ENCODE measurements around the gene PIBF1. TPM values are rescaled to one million over a fixed set of nuclear protein-coding genes. Genes with fewer than 3 reads are reported as not detected.

The PIBF1 gene
- total RNA-seq, 1 donor from 2014 or later, result 44.8 TPM

DNA sequence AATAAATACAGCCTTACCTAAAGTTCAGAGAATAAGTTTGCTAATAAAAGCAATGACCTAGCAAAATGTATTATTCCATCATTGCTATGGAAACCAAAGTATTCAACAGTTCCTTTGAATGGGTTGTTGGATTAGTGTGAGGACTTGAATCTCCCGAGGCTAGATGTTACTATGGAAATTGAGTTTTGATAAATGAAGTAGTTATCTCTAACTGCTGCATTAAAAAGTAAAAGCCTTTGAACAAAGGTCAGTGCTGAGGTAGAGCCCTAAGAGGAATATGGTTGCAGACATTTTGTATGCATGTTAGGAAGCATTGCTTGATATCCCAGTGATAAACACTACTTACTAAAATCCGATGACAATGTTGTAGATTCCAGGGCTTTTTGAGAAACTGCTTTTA lies 283.1 kb downstream of the PIBF1 start:
- no peak for DNase-seq (ENCODE audit: low spot score)
- no peak overlapping the region for H3K4me3 Mint-ChIP-seq
- Histone ChIP-seq H3K4me2 (no peak overlapping the region), H3K9me3 (ENCODE audit: low read depth) (no peaks in the 10 kb centered on the region), H3F3A (ENCODE audit: low read depth) (no peaks in the 10 kb centered on the region), H2AFZ (replicated peaks) (no peak overlapping the region), H3K4me3 (no peak overlapping the region), H3K9ac (no peak overlapping the region), H3K4me1 (no peaks in the 10 kb centered on the region), H4K20me1 (ENCODE audit: low read depth) (peaks cover 6% of the 10 kb centered on the region), H3K27ac (no peak overlapping the region), H3K79me2 (ENCODE audit: low read depth) (no peaks in the 10 kb centered on the region), H3K27me3 (peaks cover 34% of the 10 kb centered on the region), H3K36me3 (no peaks in the 10 kb centered on the region)
- H3K4me1 Mint-ChIP-seq, result peaks cover 23% of the 10 kb centered on the region
- H3K9me3 Mint-ChIP-seq, result no peaks in the 10 kb centered on the region
- no peak overlapping the region for H3K27ac Mint-ChIP-seq
- H3K36me3 Mint-ChIP-seq, result no peaks in the 10 kb centered on the region
- TF ChIP-seq, protein P1, sequence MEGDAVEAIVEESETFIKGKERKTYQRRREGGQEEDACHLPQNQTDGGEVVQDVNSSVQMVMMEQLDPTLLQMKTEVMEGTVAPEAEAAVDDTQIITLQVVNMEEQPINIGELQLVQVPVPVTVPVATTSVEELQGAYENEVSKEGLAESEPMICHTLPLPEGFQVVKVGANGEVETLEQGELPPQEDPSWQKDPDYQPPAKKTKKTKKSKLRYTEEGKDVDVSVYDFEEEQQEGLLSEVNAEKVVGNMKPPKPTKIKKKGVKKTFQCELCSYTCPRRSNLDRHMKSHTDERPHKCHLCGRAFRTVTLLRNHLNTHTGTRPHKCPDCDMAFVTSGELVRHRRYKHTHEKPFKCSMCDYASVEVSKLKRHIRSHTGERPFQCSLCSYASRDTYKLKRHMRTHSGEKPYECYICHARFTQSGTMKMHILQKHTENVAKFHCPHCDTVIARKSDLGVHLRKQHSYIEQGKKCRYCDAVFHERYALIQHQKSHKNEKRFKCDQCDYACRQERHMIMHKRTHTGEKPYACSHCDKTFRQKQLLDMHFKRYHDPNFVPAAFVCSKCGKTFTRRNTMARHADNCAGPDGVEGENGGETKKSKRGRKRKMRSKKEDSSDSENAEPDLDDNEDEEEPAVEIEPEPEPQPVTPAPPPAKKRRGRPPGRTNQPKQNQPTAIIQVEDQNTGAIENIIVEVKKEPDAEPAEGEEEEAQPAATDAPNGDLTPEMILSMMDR (IDR thresholded peaks at IDR 0.05), result no peak
- TF ChIP-seq EZH2phosphoT487 (IDR thresholded peaks at IDR 0.05) (no peak), EZH2 (IDR thresholded peaks at IDR 0.05) (no peak)
- H3K27me3 Mint-ChIP-seq (ENCODE audit: insufficient read depth, low read depth), result peaks cover 16% of the 10 kb centered on the region

- no peaks in the 10 kb centered on the region for H3F3A ChIP-seq (ENCODE audit: low read depth)
- H3K9me3 ChIP-seq (ENCODE audit: low read depth), result no peaks in the 10 kb centered on the region
- Mint-ChIP-seq H3K4me3 (no peak overlapping the region), H3K36me3 (no peaks in the 10 kb centered on the region), H3K27ac (no peak overlapping the region), H3K9me3 (no peaks in the 10 kb centered on the region), H3K27me3 (ENCODE audit: insufficient read depth, low read depth) (peaks cover 8% of the 10 kb centered on the region), H3K4me1 (peaks cover 18% of the 10 kb centered on the region)
- no peak for DNase-seq (ENCODE audit: low spot score)
- no peak overlapping the region for H3K27ac ChIP-seq
- TF ChIP-seq EZH2phosphoT487 (IDR thresholded peaks at IDR 0.05) (no peak), EZH2 (IDR thresholded peaks at IDR 0.05) (no peak)
- TF ChIP-seq, protein P1 (IDR thresholded peaks at IDR 0.05), result no peak
- peaks cover 2% of the 10 kb centered on the region for H4K20me1 ChIP-seq (ENCODE audit: low read depth)
- H3K4me3 ChIP-seq, result no peak overlapping the region
- H3K79me2 ChIP-seq (ENCODE audit: low read depth), result no peaks in the 10 kb centered on the region
- H3K27me3 ChIP-seq, result peaks cover 26% of the 10 kb centered on the region
- H3K4me1 ChIP-seq, result no peaks in the 10 kb centered on the region
- H2AFZ ChIP-seq (replicated peaks), result no peak overlapping the region
- H3K4me2 ChIP-seq, result no peak overlapping the region
- H3K9ac ChIP-seq, result no peak overlapping the region
- H3K36me3 ChIP-seq, result no peaks in the 10 kb centered on the region
Measured at GRCh38 chr13:73065665-73066340, 283.9 kb downstream of the PIBF1 start.

Small RNAs within 50 kb of the gene (small RNA-seq; reads per million reads assigned to genes)
- gene RNU6-79P, result not detected

Other genes with a start within 250 kb of the PIBF1 start
- gene MZT1, start 54.5 kb upstream of the PIBF1 start, total RNA-seq (ENCODE audit: low replicate concordance), result 63.5 and 80.3 TPM in 2 replicates
- gene BORA, start 54.2 kb upstream of the PIBF1 start, total RNA-seq (ENCODE audit: low replicate concordance), result 51.9 and 52.0 TPM in 2 replicates
- gene DIS3, start 233 bp upstream of the PIBF1 start, total RNA-seq (ENCODE audit: low replicate concordance), result 39.1 and 62.0 TPM in 2 replicates